Panc1 (cell line): ENCODE results near the gene DRGX.

ENCODE experiments used
- CTCF ChIP-seq: fragments of 450-650 bp; IDR thresholded peaks from 2 replicates; pipeline ENCODE4 v1.5.1; 2017; ENCODE audit warnings: mild to moderate bottlenecking
- POLR2AphosphoS5 ChIP-seq: IDR thresholded peaks from 2 replicates; pipeline ENCODE4 v1.6.1; 2012; ENCODE audit warnings: mild to moderate bottlenecking, low read depth, low read length, moderate library complexity
- SIN3A ChIP-seq: IDR thresholded peaks from 2 replicates; pipeline ENCODE4 v1.6.1; 2012; ENCODE audit warnings: low read depth, mild to moderate bottlenecking, low read length, moderate library complexity, borderline replicate concordance; ENCODE audit not compliant: insufficient read depth

DNA sequence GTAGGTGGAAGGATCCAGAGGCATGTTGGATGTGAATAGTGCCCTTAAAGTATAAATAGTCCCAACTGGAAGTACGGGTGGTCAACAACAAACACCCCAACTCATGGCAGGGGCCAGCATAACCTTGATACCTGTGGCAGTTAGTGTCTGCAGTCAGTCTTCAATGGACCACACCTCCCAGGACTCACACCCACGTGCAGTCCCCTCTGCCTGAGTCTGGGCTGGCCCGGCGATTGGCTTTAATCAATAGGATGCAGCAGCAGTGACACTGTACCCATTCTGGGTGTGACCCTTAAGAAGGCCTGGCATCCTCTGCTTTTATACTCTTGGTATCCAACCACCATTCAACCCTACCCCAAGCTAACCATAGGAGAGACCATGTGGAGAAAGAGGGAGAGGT lies 18.6 kb downstream of the DRGX start:
- no peak for TF ChIP-seq CTCF
- no peak for TF ChIP-seq SIN3A
- TF ChIP-seq POLR2AphosphoS5: no peak
